Nephron (organoid): ENCODE measurements around the gene TTC34.

Experiments
- H3K27ac Mint-ChIP-seq, 3 experiments: 2 replicates each; pipeline ENCODE4 v1.8.0; 2020; ENCODE audit warnings: mixed read lengths in 3 of 3, mild to moderate bottlenecking in 2 of 3, moderate library complexity in 1 of 3
- H3K27me3 Mint-ChIP-seq: 2 replicates; pipeline ENCODE4 v1.8.0; 2021; ENCODE audit warnings: low read depth, mild to moderate bottlenecking, moderate library complexity, mixed read lengths
- H3K36me3 Mint-ChIP-seq: 2 replicates; pipeline ENCODE4 v1.8.0; 2020; ENCODE audit warnings: low read depth, mixed read lengths
- H3K4me1 Mint-ChIP-seq: 2 replicates; pipeline ENCODE4 v1.8.0; 2020; ENCODE audit warnings: mixed read lengths
- H3K4me3 Mint-ChIP-seq, 3 experiments: 2 replicates each; pipeline ENCODE4 v1.8.0; 2020; ENCODE audit warnings: mild to moderate bottlenecking in 3 of 3, mixed read lengths in 3 of 3, moderate library complexity in 2 of 3
- H3K9me3 Mint-ChIP-seq: 2 replicates; pipeline ENCODE4 v1.8.0; 2020; ENCODE audit warnings: mixed read lengths
- CTCF ChIP-seq, 3 experiments: fragments of 200-600 bp; sonication (generic); IDR thresholded peaks; one replicate each; pipeline ENCODE4 v1.5.0; 2021; ENCODE audit warnings: antibody characterized with exemption in 3 of 3; ENCODE audit not compliant: unreplicated experiment in 3 of 3

TTC34 gene

GRCh38 chr1:2591233-2591580 lies 210.3 kb downstream of the TTC34 start:
- no peak for TF ChIP-seq CTCF (IDR thresholded peaks at IDR 0.05; ENCODE audit: unreplicated experiment in 3 of 3)
- Mint-ChIP-seq H3K36me3 (peaks cover 4% of the 10 kb centered on the region), H3K27me3 (no peaks in the 10 kb centered on the region), H3K4me1 (no peaks in the 10 kb centered on the region), H3K27ac (no peak overlapping the region), H3K9me3 (no peaks in the 10 kb centered on the region), H3K4me3 (peak overlapping the region in 2 of 3 experiments; percentile 27 to 65)

GRCh38 chr1:2590233-2591141 lies 211.0 kb downstream of the TTC34 start:
- H3K36me3 Mint-ChIP-seq, result peaks cover 4% of the 10 kb centered on the region
- H3K9me3 Mint-ChIP-seq, result no peaks in the 10 kb centered on the region
- no peaks in the 10 kb centered on the region for H3K4me1 Mint-ChIP-seq
- no peak for TF ChIP-seq CTCF (IDR thresholded peaks at IDR 0.05; ENCODE audit: unreplicated experiment in 3 of 3)
- H3K27ac Mint-ChIP-seq, result no peak overlapping the region
- no peaks in the 10 kb centered on the region for H3K27me3 Mint-ChIP-seq
- peak overlapping the region in 1 of 3 experiments; percentile 32 for H3K4me3 Mint-ChIP-seq

- Mint-ChIP-seq H3K27ac (no peak overlapping the region), H3K36me3 (peaks cover 4% of the 10 kb centered on the region), H3K9me3 (no peaks in the 10 kb centered on the region), H3K27me3 (peaks cover 4% of the 10 kb centered on the region), H3K4me3 (peak overlapping the region; percentile 30 to 55 (median 47)), H3K4me1 (peaks cover 5% of the 10 kb centered on the region)
- TF ChIP-seq CTCF (IDR thresholded peaks at IDR 0.05; ENCODE audit: unreplicated experiment in 3 of 3), result no peak
Observed at GRCh38 chr1:2589431-2590232, 211.9 kb downstream of the TTC34 start.

GRCh38 chr1:2588661-2589430 lies 212.6 kb downstream of the TTC34 start:
- Mint-ChIP-seq H3K36me3 (peaks cover 4% of the 10 kb centered on the region), H3K4me1 (peaks cover 13% of the 10 kb centered on the region), H3K27me3 (peaks cover 5% of the 10 kb centered on the region), H3K27ac (no peak overlapping the region), H3K4me3 (peak overlapping the region; percentile 34 to 37 (median 34)), H3K9me3 (no peaks in the 10 kb centered on the region)
- no peak for TF ChIP-seq CTCF (IDR thresholded peaks at IDR 0.05; ENCODE audit: unreplicated experiment in 3 of 3)

- H3K4me1 Mint-ChIP-seq, result peaks cover 16% of the 10 kb centered on the region
- no peak overlapping the region for H3K27ac Mint-ChIP-seq
- H3K9me3 Mint-ChIP-seq, result no peaks in the 10 kb centered on the region
- H3K36me3 Mint-ChIP-seq, result peaks cover 4% of the 10 kb centered on the region
- TF ChIP-seq CTCF (IDR thresholded peaks at IDR 0.05; ENCODE audit: unreplicated experiment in 3 of 3), result no peak
- peaks cover 5% of the 10 kb centered on the region for H3K27me3 Mint-ChIP-seq
- peak overlapping the region; percentile 73 to 88 (median 84) for H3K4me3 Mint-ChIP-seq
Observed at GRCh38 chr1:2587860-2588571, 213.5 kb downstream of the TTC34 start.
